Activated naive CD8-positive, alpha-beta T cell treated with anti-CD3 and anti-CD28 coated beads, Interleukin-2, amount 50 U/mL, for 16 hours (primary cell): ENCODE measurements around the gene CCDC178.
"Not testable (repeated sequence)": the region's sequence is repeated elsewhere in the genome, so short reads cannot be mapped to it uniquely, and the experiment has no call there.

Experiments
- DNase-seq: peaks from one replicate; pipeline ENCODE4 v3.0.0-alpha.2; 2020; ENCODE audit warnings: low read depth, low spot score

CCDC178 gene

GRCh38 chr18:33440060-33441043 lies at the start of gene CCDC178:
Gene CCDC178 (minus strand): TSS chr18:33440721. CDS start chr18:33412088, 28,633 bp downstream.
- no peak for DNase-seq

- no peak for DNase-seq
These were observed 43.4 kb upstream of the CCDC178 start for GRCh38 chr18:33483908-33484307.

GRCh38 chr18:33472509-33472908 lies 32.0 kb upstream of the CCDC178 start:
- DNase-seq: no peak

DNA sequence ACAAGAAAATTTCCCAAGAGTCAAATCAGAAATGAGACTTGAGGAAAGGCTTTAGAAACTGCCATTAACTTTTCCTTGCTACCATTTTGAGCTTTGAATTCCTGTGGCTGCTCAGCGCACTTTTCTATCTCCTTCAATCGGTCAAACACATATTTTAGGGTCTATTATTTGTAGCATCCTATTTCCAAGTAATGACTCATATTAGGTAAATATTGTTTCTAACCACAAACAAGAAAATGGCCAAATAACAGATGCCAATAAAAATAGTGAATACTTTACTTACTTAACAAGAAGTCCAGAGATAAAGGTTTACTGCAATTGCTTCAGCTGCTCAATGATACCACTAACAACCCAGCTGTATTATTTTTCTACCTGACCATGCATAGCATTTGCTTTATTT lies 29.7 kb upstream of the CCDC178 start:
- no peak for DNase-seq

DNA sequence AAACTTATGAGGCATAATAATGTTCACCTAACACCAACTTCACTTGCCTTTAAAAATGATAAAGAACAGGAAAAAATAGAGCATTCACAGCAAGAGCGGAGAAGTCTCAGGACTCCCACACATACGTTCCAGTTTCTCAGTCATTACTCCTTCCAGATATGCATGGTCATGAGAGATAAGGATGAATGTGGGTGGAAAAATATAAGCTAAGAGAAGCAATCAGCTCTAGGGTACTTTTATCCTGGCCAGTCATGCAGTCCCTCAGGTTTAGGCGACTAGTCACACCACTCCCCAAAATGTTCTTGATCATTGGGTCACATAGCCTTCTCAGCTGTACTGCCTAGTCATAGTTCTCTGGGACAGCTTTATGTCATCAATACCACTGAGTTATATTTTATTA lies 29.2 kb upstream of the CCDC178 start:
- DNase-seq: no peak

GRCh38 chr18:33467531-33467930 lies 27.0 kb upstream of the CCDC178 start:
- no peak for DNase-seq

DNA sequence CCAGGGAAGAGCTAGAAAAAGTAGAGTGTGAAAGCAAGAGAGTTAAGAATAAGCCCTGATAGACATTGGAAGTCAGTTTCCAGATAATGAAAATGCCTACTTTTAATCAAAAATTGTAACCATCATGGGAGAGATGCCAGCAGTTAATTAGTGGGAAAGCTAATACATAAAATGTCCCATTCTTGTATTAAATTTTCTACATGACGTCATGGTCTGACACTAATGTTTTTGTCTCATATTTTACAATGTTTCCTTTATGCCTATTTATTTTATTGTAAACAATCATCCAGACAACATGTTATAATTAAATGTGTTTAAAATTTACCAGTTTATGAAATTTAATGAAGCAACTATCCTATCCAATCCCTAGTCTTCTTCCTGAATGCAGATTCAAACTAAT lies 26.3 kb upstream of the CCDC178 start:
- no peak for DNase-seq

DNA sequence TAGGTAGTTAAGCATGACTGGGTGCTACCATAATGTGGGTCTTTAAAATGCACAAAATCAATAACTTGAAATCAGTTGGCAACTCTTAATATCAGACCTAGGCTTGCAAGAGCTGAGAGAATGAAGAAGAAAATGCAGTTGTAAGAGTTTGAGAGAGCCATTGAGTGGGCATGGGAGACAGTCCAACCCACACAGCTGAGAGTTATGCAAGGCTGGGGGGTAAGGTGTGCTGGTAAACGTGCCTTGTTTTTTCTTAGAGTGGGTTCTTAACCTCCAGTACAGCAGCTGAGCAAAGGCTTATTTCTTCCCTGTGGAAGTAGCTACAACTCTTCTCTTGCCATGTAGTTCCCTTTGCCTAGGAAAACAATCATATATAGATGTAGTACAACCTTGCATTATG lies 20.2 kb upstream of the CCDC178 start:
- no peak for DNase-seq

DNA sequence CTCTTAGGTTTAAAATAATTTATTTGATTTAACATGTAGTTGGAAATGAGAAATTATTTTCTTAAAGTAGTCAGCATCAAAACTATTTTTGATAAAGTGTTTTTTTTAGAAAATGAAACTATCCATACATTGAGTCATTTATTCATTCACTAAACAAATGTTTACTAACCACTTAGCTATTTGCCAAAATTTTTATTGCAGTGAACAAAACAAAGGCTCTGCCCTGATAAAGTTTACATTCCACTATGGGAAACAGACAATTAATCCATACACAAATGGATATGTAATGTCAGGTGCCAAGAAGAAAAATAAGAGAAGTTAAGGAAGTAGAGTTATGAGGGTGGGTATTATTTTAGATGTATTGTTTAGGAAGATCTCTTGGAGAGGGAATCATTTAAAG lies 19.1 kb upstream of the CCDC178 start:
- no peak for DNase-seq

DNA sequence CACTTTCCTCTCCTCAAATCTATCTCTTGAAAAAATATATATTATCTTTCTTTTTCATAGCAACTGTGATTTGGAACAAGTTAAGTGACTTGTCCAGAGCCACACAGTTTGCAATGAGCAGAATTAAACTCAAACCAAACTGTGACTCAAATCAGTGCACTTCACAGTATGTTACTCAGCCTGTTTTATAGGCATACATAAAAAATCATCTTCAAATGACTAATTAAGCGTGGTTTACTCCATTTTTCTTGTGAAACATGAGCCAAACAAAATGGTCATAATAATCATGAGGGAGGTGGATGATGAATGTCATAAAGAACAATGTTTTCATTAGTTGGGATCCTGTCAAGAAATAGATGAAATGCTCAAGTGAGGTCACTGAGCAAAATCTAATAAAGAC lies 6.1 kb upstream of the CCDC178 start:
- no peak for DNase-seq

- no peak for DNase-seq
These were observed 4.2 kb upstream of the CCDC178 start for GRCh38 chr18:33444709-33445108.

- no peak for DNase-seq
These were observed 7.7 kb downstream of the CCDC178 start for GRCh38 chr18:33432857-33433256.

- DNase-seq: no peak
These were observed 13.0 kb downstream of the CCDC178 start for GRCh38 chr18:33427549-33427948.

- DNase-seq: no peak
These were observed 16.1 kb downstream of the CCDC178 start for GRCh38 chr18:33424266-33424946.

GRCh38 chr18:33421225-33421624 lies 19.3 kb downstream of the CCDC178 start:
- DNase-seq: no peak

DNA sequence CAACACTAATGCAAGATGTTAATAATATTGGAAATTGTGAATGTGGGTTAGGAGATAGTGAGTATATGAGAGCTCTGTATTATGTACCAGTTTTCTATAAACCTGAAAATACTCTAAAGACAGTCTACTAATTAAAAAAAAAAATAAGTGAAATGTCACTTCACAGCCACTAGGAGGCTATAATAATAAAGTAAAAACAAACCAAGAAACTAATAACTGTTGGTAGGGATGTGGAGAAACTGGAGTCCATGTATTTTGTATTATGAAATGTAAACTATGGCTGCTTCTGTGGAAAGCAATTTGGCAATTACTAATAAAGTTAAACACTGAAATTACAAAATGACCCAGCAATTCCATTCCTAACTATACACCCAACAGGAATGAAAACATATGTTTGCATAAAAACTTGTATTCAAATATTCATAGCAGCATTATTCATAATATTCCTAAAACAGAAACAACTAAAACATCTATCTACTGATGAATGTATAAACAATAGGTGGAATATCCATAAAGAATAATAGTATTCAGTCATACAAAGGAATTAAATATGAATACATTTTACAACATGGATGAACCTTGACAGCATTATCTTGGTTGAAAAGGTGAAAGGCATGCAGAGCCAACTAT lies 36.2 kb downstream of the CCDC178 start:
- DNase-seq: no peak

GRCh38 chr18:33398939-33399338 lies 41.6 kb downstream of the CCDC178 start:
- DNase-seq: not testable (repeated sequence)

GRCh38 chr18:33375829-33376228 lies 64.7 kb downstream of the CCDC178 start:
- no peak for DNase-seq

DNA sequence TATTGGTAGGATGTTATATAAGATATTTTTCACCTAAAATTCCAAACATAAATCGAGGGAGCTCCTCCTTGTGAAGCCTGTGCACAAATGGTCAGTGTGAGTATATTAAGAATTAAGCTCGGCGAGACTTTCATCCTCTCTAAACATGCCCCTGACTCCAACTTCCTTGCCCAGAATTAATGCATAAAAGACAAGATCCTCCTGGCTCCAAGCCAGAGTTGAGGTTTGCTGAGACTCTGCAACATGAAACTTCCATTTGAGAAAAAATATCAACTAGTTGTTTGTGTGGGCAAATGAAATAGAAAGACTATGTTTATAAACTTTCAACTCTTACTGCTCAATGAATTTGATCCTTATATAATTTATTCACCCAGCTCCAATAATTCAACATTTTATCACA lies 68.1 kb downstream of the CCDC178 start:
- no peak for DNase-seq

DNA sequence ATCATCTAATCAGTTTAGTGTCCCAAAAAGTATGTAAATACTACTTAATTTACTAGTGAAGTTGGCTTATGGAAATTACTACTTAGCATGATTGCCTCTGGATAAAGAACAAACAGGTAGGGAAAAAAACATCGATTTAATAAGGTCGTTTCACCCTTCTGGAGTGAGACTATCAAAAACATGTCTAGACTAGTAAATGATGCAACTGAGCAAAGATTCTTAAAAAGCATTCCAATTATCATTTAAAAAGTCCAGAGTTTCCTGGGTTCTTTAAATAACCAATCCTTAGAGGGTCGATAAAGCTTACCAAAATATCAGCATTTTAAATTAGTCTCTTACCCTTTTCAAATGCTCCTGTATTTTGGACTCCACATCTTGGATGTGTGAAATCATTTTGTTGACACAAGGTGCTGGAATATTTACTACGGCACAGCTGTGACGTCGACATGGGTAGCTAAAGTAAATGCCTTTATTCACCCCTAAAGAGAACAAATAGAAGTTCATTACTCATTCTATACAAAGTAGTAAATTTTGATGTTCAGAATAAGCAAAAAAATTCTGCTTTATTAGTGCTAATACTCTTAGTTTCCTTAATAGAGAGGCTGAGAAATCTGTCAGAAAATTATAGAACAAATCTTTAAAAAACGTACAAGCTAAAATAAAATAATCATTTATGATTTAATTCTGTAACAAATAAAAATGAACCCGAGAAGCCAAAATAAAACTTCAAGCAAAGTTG lies 70.6 kb downstream of the CCDC178 start:
- DNase-seq: no peak

- DNase-seq: no peak
These were observed 83.8 kb downstream of the CCDC178 start for GRCh38 chr18:33356735-33357134.

DNA sequence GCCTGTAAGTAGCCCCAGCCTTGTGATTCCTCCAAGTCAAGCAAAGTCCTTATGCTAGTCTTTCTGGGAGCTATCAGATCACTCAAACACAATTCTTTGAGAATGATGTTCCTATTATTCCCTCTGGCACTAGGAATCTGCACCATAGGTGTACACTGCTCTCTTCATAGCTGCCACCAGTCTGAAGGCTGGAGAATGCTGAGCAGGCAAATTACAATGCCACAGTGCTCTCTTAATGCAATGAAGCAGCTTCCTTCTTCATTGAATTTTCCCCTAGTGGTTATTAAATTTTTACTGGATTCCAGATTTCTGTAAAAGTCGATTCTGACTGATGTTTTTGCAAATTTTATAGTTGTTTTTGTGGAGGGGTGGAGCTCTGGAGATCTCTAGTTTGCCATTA lies 84.8 kb downstream of the CCDC178 start:
- no peak for DNase-seq
